Heart left ventricle (tissue), 16 donors: ENCODE data around the gene EXTL1. TPM values are rescaled to one million over a fixed set of nuclear protein-coding genes. Genes with fewer than 3 reads are reported as not detected.

ENCODE experiments used
- ATAC-seq, 4 donors: fragments of 200-7000 bp; cut with Tn5 transposase; one replicate each; pipeline ENCODE4 v1.9.1; 2020 to 2022; ENCODE audit warnings: moderate library complexity in 4 of 4, mild to moderate bottlenecking in 3 of 4, moderate number of reproducible peaks in 1 of 4
- DNase-seq, 5 donors: peaks; one replicate each; pipeline ENCODE4 v3.0.0-alpha.2; 2020
- H3K27ac ChIP-seq, 12 donors: fragments of 200-600 bp; sonication (generic) in 4 of 12; one replicate each; pipeline versions ENCODE4 v1.5.0 to v1.8.0; 2016 to 2022; ENCODE audit warnings: mild to moderate bottlenecking in 2 of 12
- H3K27me3 ChIP-seq, 9 donors: fragments of 200-600 bp; sonication (generic) in 2 of 9; one replicate each; pipeline versions ENCODE4 v1.5.1 to v1.8.0; 2016 to 2022; ENCODE audit warnings: mild to moderate bottlenecking in 3 of 9
- H3K36me3 ChIP-seq, 9 donors: fragments of 200-600 bp; sonication (generic) in 2 of 9; one replicate each; pipeline versions ENCODE4 v1.5.0 to v1.8.0; 2018 to 2022; ENCODE audit warnings: mild to moderate bottlenecking in 2 of 9
- H3K4me1 ChIP-seq, 12 donors: fragments of 200-600 bp; sonication (generic) in 4 of 12; one replicate each; pipeline versions ENCODE4 v1.5.0 to v1.8.0; 2016 to 2022; ENCODE audit warnings: mild to moderate bottlenecking in 3 of 12
- H3K4me3 ChIP-seq, 12 donors: fragments of 200-600 bp; sonication (generic) in 4 of 12; one replicate each; pipeline versions ENCODE4 v1.5.0 to v1.8.0; 2017 to 2022; ENCODE audit warnings: mild to moderate bottlenecking in 9 of 12, moderate library complexity in 4 of 12
- H3K9me3 ChIP-seq, 12 donors: fragments of 200-600 bp; sonication (generic) in 4 of 12; one replicate each; pipeline versions ENCODE4 v1.5.0 to v1.8.0; 2016 to 2022; ENCODE audit warnings: mild to moderate bottlenecking in 1 of 12
- POLR2A ChIP-seq, 2 donors: fragments of 450-650 bp; IDR thresholded peaks; one replicate each; pipeline ENCODE4 v1.6.1; 2017; ENCODE audit warnings: antibody characterized with exemption in 2 of 2, mild to moderate bottlenecking in 2 of 2, moderate library complexity in 2 of 2
- WGBS, 4 donors: extraction: QIAGEN DNeasy Blood & Tissue Kit in 2 of 4; methylation state at CpG; one replicate each; pipeline versions ENCODE4 v1.1.5 to v1.1.7; 2013 to 2018; 5-methylcytosine and 5-hydroxymethylcytosine counted together
- intact Hi-C, 10 donors: fragments of 100-400 bp; cut with DNase I; formaldehyde crosslinking; loops; one replicate each; pipeline versions ENCODE4 v1.11.1 to v1.14.2; 2022
- polyA plus RNA-seq, 2 donors: library from polyadenylated mRNA; stranded (reverse); fragments of 200-250 nt; gene quantifications; one replicate each; pipeline ENCODE4 v1.2.3, GENCODE V29; 2013
- total RNA-seq, 9 donors: library from RNA; depleted of rRNA in 2 of 9; stranded (reverse); fragments of >200 nt in 2 of 9; fragmentation: NEBNext Ultra II Directional in 3 of 9; extraction: Animal tissue kit (Norgen Biotek cat#: 25700) in 3 of 9; gene quantifications; one replicate each; pipeline versions ENCODE4 v1.1.0 to v1.2.4, GENCODE V29; 2016 to 2023
- TF ChIP-seq, protein P1 (sequence below), 12 donors: fragments of 200-600 bp; sonication (generic) in 4 of 12; IDR thresholded peaks; one replicate each; pipeline versions ENCODE4 v1.5.0 to v1.8.0; 2018 to 2022; ENCODE audit warnings: antibody characterized with exemption in 12 of 12, mild to moderate bottlenecking in 5 of 12
- donor health status: ischemic (EF 13 %, LVEDD 7.1; RV severe dilation, severe dysfunction).
- donor health status: healthy with polysubstance abuse.
- donor health status: DM: no; HTN: yes; CAD: no.
- donor health status: DM: no; HTN: no; CAD: no.
- donor health status: ischemic (EF 25% LVEDD 6.9; RV normal size, moderate dysfunction).
- donor health status: ischemic (EF 25% LVEDD 5.7; RV mildly dilated, moderate dysfunction).
- donor health status: healthy.
- donor health status: DM: yes; HTN: yes; CAD: no.
- donor health status: ischemic (EF 35%, LVEDD 5.7; RV mildly dilated, moderate dysfunction).
- donor health status: nonischemic (EF 11% LVEDD 7.7; RV severe dilation, severe dysfunction).
- donor health status: DM: yes; HTN: yes; CAD: no.
- donor health status: PGD.
- donor health status: ischemic (EF 29% LVEDD 5.4; RV normal size, mild dysfunction).
- donor health status: nonischemic (EF 23%, LVEDD 6.1; RV moderate dilation, normal function).

The EXTL1 gene
- total and polyA plus RNA-seq, 11 donors, result 1.2 to 17.5 (median 4.1) TPM

- DNase-seq (peak; percentile 49 to 82 (median 73)), ATAC-seq (peak; percentile 54 to 80 (median 68))
- H3K9me3 ChIP-seq, result no peaks in the 10 kb centered on the region
- H3K4me3 ChIP-seq, result no peak overlapping the region
- no peaks in the 10 kb centered on the region for H3K36me3 ChIP-seq
- WGBS, 4 donors, result 55 to 63% (median 57%) methylated on average over 7 to 8 of the region's 8 CpGs
- peak overlapping the region; percentile 67 to 93 (median 78) for H3K27ac ChIP-seq
- TF ChIP-seq, protein P1, sequence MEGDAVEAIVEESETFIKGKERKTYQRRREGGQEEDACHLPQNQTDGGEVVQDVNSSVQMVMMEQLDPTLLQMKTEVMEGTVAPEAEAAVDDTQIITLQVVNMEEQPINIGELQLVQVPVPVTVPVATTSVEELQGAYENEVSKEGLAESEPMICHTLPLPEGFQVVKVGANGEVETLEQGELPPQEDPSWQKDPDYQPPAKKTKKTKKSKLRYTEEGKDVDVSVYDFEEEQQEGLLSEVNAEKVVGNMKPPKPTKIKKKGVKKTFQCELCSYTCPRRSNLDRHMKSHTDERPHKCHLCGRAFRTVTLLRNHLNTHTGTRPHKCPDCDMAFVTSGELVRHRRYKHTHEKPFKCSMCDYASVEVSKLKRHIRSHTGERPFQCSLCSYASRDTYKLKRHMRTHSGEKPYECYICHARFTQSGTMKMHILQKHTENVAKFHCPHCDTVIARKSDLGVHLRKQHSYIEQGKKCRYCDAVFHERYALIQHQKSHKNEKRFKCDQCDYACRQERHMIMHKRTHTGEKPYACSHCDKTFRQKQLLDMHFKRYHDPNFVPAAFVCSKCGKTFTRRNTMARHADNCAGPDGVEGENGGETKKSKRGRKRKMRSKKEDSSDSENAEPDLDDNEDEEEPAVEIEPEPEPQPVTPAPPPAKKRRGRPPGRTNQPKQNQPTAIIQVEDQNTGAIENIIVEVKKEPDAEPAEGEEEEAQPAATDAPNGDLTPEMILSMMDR (IDR thresholded peaks at IDR 0.05), result no peak
- no peak for TF ChIP-seq POLR2A (IDR thresholded peaks at IDR 0.05)
- peaks cover 0 to 39% (median 0%) of the 10 kb centered on the region in 12 donors for H3K4me1 ChIP-seq
- intact Hi-C loops, result loop anchor here in 1 of 10 donors (5.0 kb wide), 1 partner anchor 44 kb away; no protein-coding TSS in a partner anchor
- peaks cover 0 to under 1% (median 0%) of the 10 kb centered on the region in 9 donors for H3K27me3 ChIP-seq
These were observed 59.9 kb downstream of the EXTL1 start for GRCh38 chr1:26081267-26082019.

GRCh38 chr1:26082020-26082350 is 60.4 kb downstream of the EXTL1 start:
- peaks cover 0 to 37% (median 0%) of the 10 kb centered on the region in 12 donors for H3K4me1 ChIP-seq
- H3K4me3 ChIP-seq, result no peak overlapping the region
- WGBS, 4 donors, result 52 to 64% (median 57%) methylated on average over 3 of the region's 3 CpGs
- no peaks in the 10 kb centered on the region for H3K9me3 ChIP-seq
- no peaks in the 10 kb centered on the region for H3K27me3 ChIP-seq
- intact Hi-C loops, result loop anchor here in 1 of 10 donors (5.0 kb wide), 1 partner anchor 45 kb away; no protein-coding TSS in a partner anchor
- ATAC-seq, result no peak
- H3K36me3 ChIP-seq, result no peaks in the 10 kb centered on the region
- DNase-seq, result no peak
- peak overlapping the region; percentile 67 to 93 (median 78) for H3K27ac ChIP-seq
- TF ChIP-seq POLR2A (IDR thresholded peaks at IDR 0.05), result no peak
- TF ChIP-seq, protein P1 (IDR thresholded peaks at IDR 0.05), result no peak

- H3K4me1 ChIP-seq, result peaks cover 0 to 37% (median 0%) of the 10 kb centered on the region in 12 donors
- H3K9me3 ChIP-seq, result no peaks in the 10 kb centered on the region
- H3K27ac ChIP-seq, result peak overlapping the region; percentile 67 to 93 (median 78)
- intact Hi-C loops, result loop anchor here in 1 of 10 donors (1.0 to 5.0 kb wide), 2 partner anchors 16 to 46 kb away; partner anchors contain the start of gene TRIM63
- no peaks in the 10 kb centered on the region for H3K36me3 ChIP-seq
- WGBS, 4 donors, result 29 to 35% (median 32%) methylated on average over 4 to 5 of the region's 5 CpGs
- DNase-seq (peak in 4 of 5 donors; percentile 48 to 72 (median 58)), ATAC-seq (peak; percentile 83 to 86 (median 84))
- TF ChIP-seq, protein P1 (IDR thresholded peaks at IDR 0.05), result no peak
- peak in 1 of 2 donors; percentile 48 for TF ChIP-seq POLR2A (IDR thresholded peaks at IDR 0.05)
- H3K4me3 ChIP-seq, result peak overlapping the region in 1 of 12 donors; percentile 8
- no peaks in the 10 kb centered on the region for H3K27me3 ChIP-seq
These were observed 61.6 kb downstream of the EXTL1 start for GRCh38 chr1:26083208-26083607.

DNA sequence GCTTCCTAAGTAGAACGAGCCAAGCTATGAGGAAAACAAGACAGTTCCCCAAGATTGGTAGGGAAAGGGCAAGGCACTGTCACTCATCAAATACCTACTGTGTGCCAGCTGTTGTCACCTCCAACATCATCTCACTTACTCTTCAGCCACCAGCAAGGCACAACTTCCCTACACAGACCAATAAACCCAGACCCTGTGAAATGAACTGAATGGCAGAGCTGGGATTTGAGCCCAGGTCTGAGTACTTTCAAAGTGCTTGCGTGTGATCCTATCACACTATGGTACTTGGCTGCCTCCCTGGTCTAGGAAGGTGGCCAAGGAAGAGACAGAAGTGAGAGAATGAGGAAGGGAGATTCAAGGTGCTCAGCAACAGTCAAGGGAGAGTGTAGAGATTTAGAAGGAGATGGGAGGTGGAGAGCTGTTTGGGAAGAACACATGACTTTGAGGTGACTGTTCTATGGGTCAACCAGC is 62.6 kb downstream of the EXTL1 start:
- DNase-seq (peak in 4 of 5 donors; percentile 54 to 82 (median 70)), ATAC-seq (peak; percentile 79 to 86 (median 82))
- Histone ChIP-seq H3K27me3 (no peaks in the 10 kb centered on the region), H3K27ac (peak overlapping the region; percentile 66 to 93 (median 78)), H3K9me3 (no peaks in the 10 kb centered on the region), H3K4me1 (peaks cover 0 to 31% (median 0%) of the 10 kb centered on the region in 12 donors), H3K4me3 (no peak overlapping the region), H3K36me3 (no peaks in the 10 kb centered on the region)
- 35 to 40% (median 36%) methylated on average over 2 of the region's 2 CpGs for WGBS, 4 donors
- intact Hi-C loops, result loop anchor here in 1 of 10 donors (1.0 to 5.0 kb wide), 2 partner anchors 10 to 47 kb away; no protein-coding TSS in a partner anchor
- TF ChIP-seq, protein P1 (IDR thresholded peaks at IDR 0.05), result no peak
- no peak for TF ChIP-seq POLR2A (IDR thresholded peaks at IDR 0.05)
